HepG2 (cell line): ENCODE results near the gene P2RX2. TPM values are rescaled to one million over a fixed set of nuclear protein-coding genes. Genes with fewer than 3 reads are reported as not detected.
A peak's percentile ranks its signal among the peaks of the same experiment; 100 is the strongest.

Experiments used
- ATAC-seq: fragments of 200-7000 bp; cut with Tn5 transposase; 3 replicates; pipeline ENCODE4 v1.9.1; 2020; ENCODE audit warnings: mild to moderate bottlenecking, moderate library complexity
- BruUV-seq: library from RNA; stranded (reverse); fragments of 400-500 nt; replicated peaks from 2 replicates; lab custom pipeline; 2021; lab: Mats Ljungman, UMichigan
- CTCF ChIA-PET: fragments of 300-600 bp; formaldehyde crosslinking; extraction: SDS; loops from one replicate; lab custom pipeline; 2021; ENCODE audit warnings: low total read pairs, inconsistent platforms, low intra/inter-chr PET ratio; lab: Yijun Ruan, JAX
- POLR2A ChIA-PET: fragments of 350-600 bp; sonication (Branson Sonifier 250); formaldehyde crosslinking; loops from one replicate; lab custom pipeline; 2020; ENCODE audit warnings: antibody characterized with exemption, inconsistent platforms; lab: Yijun Ruan, JAX
- DNase-seq: peaks from one replicate; pipeline ENCODE4 v3.0.0-alpha.2; 2015; ENCODE audit warnings: low spot score
- FAIRE-seq: peaks from 3 replicates; lab custom pipeline; 2011; peaks lifted over from hg19 to GRCh38; lab: Jason Lieb, UNC
- H2AFZ ChIP-seq: one replicate; pipeline ENCODE4 v1.6.1; 2011; ENCODE audit warnings: low read length, inconsistent platforms
- H3K27ac ChIP-seq: fragments of 300-600 bp; 3 replicates; pipeline ENCODE4 v1.8.0; 2011; ENCODE audit warnings: mixed run types, mild to moderate bottlenecking, mixed read lengths, low read length, inconsistent platforms; ENCODE audit not compliant: insufficient read depth; ENCODE audit errors: extremely low read length
- H3K27me3 ChIP-seq, 2 experiments: fragments of 200-600 bp in 1 of 2; 2 replicates in 1 of 2; 3 replicates in 1 of 2; pipeline versions ENCODE4 v1.6.0 to v1.8.0; 2011; ENCODE audit warnings: low read length in 2 of 2, mild to moderate bottlenecking in 2 of 2, moderate library complexity in 2 of 2, inconsistent platforms in 1 of 2; ENCODE audit not compliant: insufficient read depth in 2 of 2, control insufficient read depth in 1 of 2
- H3K36me3 ChIP-seq, 2 experiments: fragments of 200-600 bp in 1 of 2; replicated peaks in 1 of 2; 2 replicates in 1 of 2; 3 replicates in 1 of 2; pipeline versions ENCODE4 v1.5.1 to v1.8.0; 2011; ENCODE audit warnings: low read length in 2 of 2, inconsistent platforms in 1 of 2; ENCODE audit not compliant: insufficient read depth in 2 of 2, control insufficient read depth in 1 of 2
- H3K4me1 ChIP-seq: 2 replicates; pipeline ENCODE4 v1.5.1; 2012; ENCODE audit warnings: low read length, inconsistent platforms; ENCODE audit not compliant: insufficient read depth
- H3K4me2 ChIP-seq: 2 replicates; pipeline ENCODE4 v1.6.0; 2011; ENCODE audit warnings: low read depth, low read length, inconsistent platforms
- H3K4me3 ChIP-seq, 3 experiments: fragments of 200-600 bp in 1 of 3; sonication (generic), shearing (Covaris generic) in 1 of 3; replicated peaks in 1 of 3; 2 replicates each; pipeline ENCODE4 v1.5.1; 2011 to 2016; ENCODE audit warnings: low read length in 3 of 3, inconsistent platforms in 2 of 3, low read depth in 2 of 3, mild to moderate bottlenecking in 2 of 3, control low read depth in 1 of 3, mixed read lengths in 1 of 3; ENCODE audit not compliant: insufficient read depth in 1 of 3
- H3K79me2 ChIP-seq: one replicate; pipeline ENCODE4 v1.6.1; 2011; ENCODE audit warnings: low read length, inconsistent platforms; ENCODE audit not compliant: insufficient read depth
- H3K9ac ChIP-seq: 2 replicates; pipeline ENCODE4 v1.6.0; 2011; ENCODE audit warnings: mild to moderate bottlenecking, low read depth, low read length, inconsistent platforms; ENCODE audit not compliant: insufficient read depth
- H3K9me3 ChIP-seq: 2 replicates; pipeline ENCODE4 v1.5.1; 2012; ENCODE audit warnings: mild to moderate bottlenecking, low read length
- H4K20me1 ChIP-seq: 2 replicates; pipeline ENCODE4 v1.6.0; 2011; ENCODE audit warnings: inconsistent platforms, mild to moderate bottlenecking, low read length, moderate library complexity; ENCODE audit not compliant: insufficient read depth
- MEIS2 ChIP-seq: sonication (generic); formaldehyde crosslinking; IDR thresholded peaks from 2 replicates; pipeline ENCODE4 v1.9.0; 2021; ENCODE audit warnings: mild to moderate bottlenecking, missing genetic modification reagents
- MNT ChIP-seq: fragments of 450-650 bp; IDR thresholded peaks from 2 replicates; pipeline ENCODE4 v1.6.1; 2016
- NFKB2 ChIP-seq: sonication (generic); formaldehyde crosslinking; IDR thresholded peaks from 2 replicates; pipeline ENCODE4 v1.4.0; 2020; ENCODE audit warnings: missing genetic modification reagents, borderline replicate concordance
- ZEB1 ChIP-seq: IDR thresholded peaks from 2 replicates; pipeline ENCODE4 v1.6.1; 2012; ENCODE audit warnings: mild to moderate bottlenecking, low read depth, inconsistent platforms; ENCODE audit not compliant: insufficient replicate concordance
- WGBS: methylation state at CpG from one replicate; pipeline ENCODE4 v1.1.6; 2017; ENCODE audit warnings: low lambda C conversion rate; 5-methylcytosine and 5-hydroxymethylcytosine counted together
- in situ Hi-C: cut with HindIII; loops from 2 replicates; pipeline ENCODE4 v1.10.0; 2017; ENCODE audit warnings: low pct_unique_long_range_greater_than_20kb; ENCODE audit not compliant: extremely low pct_ligation_motif_present
- intact Hi-C: fragments of 100-400 bp; cut with micrococcal nuclease; formaldehyde crosslinking; loops from one replicate; pipeline ENCODE4 v1.10.0; 2022; ENCODE audit not compliant: unreplicated experiment
- polyA plus RNA-seq, 8 experiments: library from polyadenylated mRNA; depleted of rRNA in 3 of 8; stranded (reverse) in 7 of 8; unstranded in 1 of 8; fragments of >200 nt; fragmentation: Illumina TruSeq in 4 of 8; extraction: Trizol in 4 of 8; gene quantifications; 2 replicates each; pipeline versions ENCODE4 v1.2.1 to v1.2.3, GENCODE V29; 2011 to 2016; ENCODE audit warnings: low read depth in 4 of 8, missing spikeins in 1 of 8, mixed read lengths in 1 of 8; ENCODE audit not compliant: insufficient read depth in 1 of 8
- total RNA-seq, 5 experiments: library from RNA; depleted of rRNA; stranded (reverse); fragments of >200 nt; fragmentation: Illumina TruSeq; extraction: Trizol; gene quantifications; 2 replicates each; pipeline ENCODE4 v1.2.3, GENCODE V29; 2016; ENCODE audit warnings: low read depth in 1 of 5

The P2RX2 gene
- total and polyA plus RNA-seq, 2 of the 13 experiments (the other 11 are each of a cell fraction or from before 2014, with no cell fraction given) = not detected

GRCh38 chr12:132657004-132657727, 38.6 kb downstream of the P2RX2 start:
- Histone ChIP-seq H3K27ac (no peak overlapping the region), H3K36me3 (peaks cover 35 to 76% of the 10 kb centered on the region in 2 experiments), H3K27me3 (no peaks in the 10 kb centered on the region), H4K20me1 (no peaks in the 10 kb centered on the region), H3K4me2 (no peak overlapping the region), H3K79me2 (no peaks in the 10 kb centered on the region), H3K9me3 (no peaks in the 10 kb centered on the region), H2AFZ (no peak overlapping the region), H3K4me1 (no peaks in the 10 kb centered on the region), H3K9ac (no peak overlapping the region), H3K4me3 (no peak overlapping the region)
- 97% methylated on average over 11 of the region's 12 CpGs for WGBS
- ATAC-seq = no peak; the same call in 2 of the 3 replicates
- DNase-seq = no peak
- POLR2A ChIA-PET = no interaction called here
- intact Hi-C loops (no loop called here), in situ Hi-C loops (no loop called here)
- FAIRE-seq = no peak
- CTCF ChIA-PET = no interaction called here
- no TSS peak for BruUV-seq
- TF ChIP-seq MEIS2 (CRISPR knock-in tag) (no peak), ZEB1 (no peak)

GRCh38 chr12:132658149-132658894, 39.7 kb downstream of the P2RX2 start:
- Histone ChIP-seq H3K27ac (no peak overlapping the region), H3K4me1 (no peaks in the 10 kb centered on the region), H3K4me3 (no peak overlapping the region), H3K79me2 (no peaks in the 10 kb centered on the region), H3K27me3 (no peaks in the 10 kb centered on the region), H3K9ac (no peak overlapping the region), H3K36me3 (peaks cover 36 to 84% of the 10 kb centered on the region in 2 experiments), H2AFZ (no peak overlapping the region), H3K9me3 (no peaks in the 10 kb centered on the region), H3K4me2 (no peak overlapping the region), H4K20me1 (no peaks in the 10 kb centered on the region)
- intact Hi-C loops = no loop called here
- in situ Hi-C loops = no loop called here
- FAIRE-seq = no peak
- ChIA-PET POLR2A (no interaction called here), CTCF (no interaction called here)
- ATAC-seq = no peak
- no peak for DNase-seq
- WGBS = 96% methylated on average over 32 of the region's 32 CpGs
- BruUV-seq = no TSS peak
- no peak for TF ChIP-seq NFKB2 (CRISPR knock-in tag)
- TF ChIP-seq MNT = peak; percentile 33
